SH-SY5Y (cell line): ENCODE data around the gene CSNK2B.

Source experiments
- GATA2 ChIP-seq: IDR thresholded peaks from 2 replicates; pipeline ENCODE4 v1.6.1; 2011; ENCODE audit warnings: mild to moderate bottlenecking, low read depth, low read length
- GATA3 ChIP-seq: IDR thresholded peaks from 2 replicates; pipeline ENCODE4 v1.6.1; 2011; ENCODE audit warnings: low read depth, mild to moderate bottlenecking, low read length, moderate library complexity

DNA sequence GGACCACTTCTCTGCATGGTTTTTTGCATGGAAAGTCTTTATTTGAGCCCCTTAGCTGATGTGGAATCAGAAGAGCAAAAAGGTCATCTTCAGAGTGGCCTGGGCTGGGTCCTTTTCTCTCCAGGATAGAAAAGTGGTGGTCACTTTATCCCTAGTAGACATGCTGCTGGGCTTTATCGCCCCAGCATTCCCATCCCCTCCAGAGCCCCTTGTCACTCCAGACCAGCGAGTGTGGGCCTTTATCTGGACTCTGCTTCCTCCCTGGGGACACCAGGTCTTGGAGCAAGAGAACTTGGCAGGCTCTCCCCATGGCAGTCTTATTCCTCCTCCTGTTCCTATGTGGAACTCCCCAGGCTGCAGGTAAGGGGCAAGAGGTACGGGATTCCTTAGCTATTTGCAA lies 40.7 kb downstream of the CSNK2B start, which contains the start of gene LY6G6F:
- TF ChIP-seq GATA2 (no peak), GATA3 (no peak)
